ENCODE measurements around the gene EXOC6. TPM values are rescaled to one million over a fixed set of nuclear protein-coding genes. Genes with fewer than 3 reads are reported as not detected.
A peak's percentile ranks its signal among the peaks of the same experiment; 100 is the strongest.
"Not testable (repeated sequence)": the region's sequence is repeated elsewhere in the genome, so short reads cannot be mapped to it uniquely, and the experiment has no call there.

Gene EXOC6
- total and polyA plus RNA-seq, 2 donors: 10.6 to 17.4 TPM

DNA sequence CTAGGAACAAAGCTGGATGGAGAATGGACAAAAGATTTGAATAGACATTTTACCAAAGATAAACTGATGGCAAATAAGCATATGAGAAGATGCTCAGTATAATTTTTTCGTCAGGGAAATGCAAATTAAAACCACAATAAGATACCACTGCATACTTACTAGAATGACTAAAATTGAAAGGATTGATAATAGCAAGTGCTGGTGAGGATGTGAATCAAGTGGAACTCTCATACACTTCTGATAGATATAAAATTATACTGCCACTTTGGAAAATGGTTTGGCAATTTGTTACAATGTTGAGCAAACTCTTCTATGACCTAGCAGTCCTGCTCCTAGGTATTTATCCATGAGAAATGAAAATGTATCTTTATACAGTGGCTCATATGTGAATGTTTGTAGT is 83.3 kb downstream of the EXOC6 start:
- peaks cover 3 to 9% of the 10 kb centered on the region in 2 donors for H3K36me3 ChIP-seq (ENCODE audit: control insufficient read depth in 2 of 2, insufficient read depth in 2 of 2, low read length in 1 of 2)
- no peaks in the 10 kb centered on the region for H3K9me3 ChIP-seq (ENCODE audit: control insufficient read depth in 2 of 2, insufficient read depth in 1 of 2, low read length in 1 of 2)
- H3K27ac ChIP-seq (ENCODE audit: low read depth in 1 of 2, low read length in 1 of 2): no peak overlapping the region
- no peak for DNase-seq (ENCODE audit: low read depth in 6 of 9, low spot score in 9 of 9)
- H3K4me1 ChIP-seq (ENCODE audit: control insufficient read depth in 2 of 2, insufficient read depth in 2 of 2, low read length in 2 of 2): no peaks in the 10 kb centered on the region
- H3K4me3 ChIP-seq (ENCODE audit: low read length in 2 of 2): no peak overlapping the region
- no peaks in the 10 kb centered on the region for H3K27me3 ChIP-seq (ENCODE audit: control insufficient read depth in 2 of 2, insufficient read depth in 1 of 2, low read length in 1 of 2)
- 92% methylated on average over 1 of the region's 1 CpG for WGBS

DNA sequence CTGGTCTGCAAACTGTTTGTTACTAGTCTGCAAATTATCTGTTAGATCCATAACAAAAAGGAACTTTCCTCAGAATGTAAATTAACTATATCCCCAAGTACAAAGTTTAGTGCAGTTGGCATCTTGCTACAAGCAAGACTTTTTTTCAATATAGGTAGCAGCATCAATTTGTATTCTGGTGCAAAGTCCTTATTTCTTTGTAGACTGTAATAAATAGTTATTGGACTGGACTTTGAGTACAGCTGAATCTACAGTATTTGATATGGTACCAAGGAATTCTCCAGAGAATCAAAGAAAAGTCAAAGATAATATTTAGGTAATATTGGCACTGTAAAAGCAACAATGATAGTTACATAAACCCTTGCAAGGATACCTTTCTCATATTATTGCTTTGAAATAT is 89.6 kb downstream of the EXOC6 start:
- Histone ChIP-seq H3K4me3 (ENCODE audit: low read length in 2 of 2) (no peak overlapping the region), H3K27me3 (ENCODE audit: control insufficient read depth in 2 of 2, insufficient read depth in 1 of 2, low read length in 1 of 2) (no peaks in the 10 kb centered on the region), H3K36me3 (ENCODE audit: control insufficient read depth in 2 of 2, insufficient read depth in 2 of 2, low read length in 1 of 2) (peaks cover 0 to 3% of the 10 kb centered on the region in 2 donors), H3K4me1 (ENCODE audit: control insufficient read depth in 2 of 2, insufficient read depth in 2 of 2, low read length in 2 of 2) (no peaks in the 10 kb centered on the region), H3K9me3 (ENCODE audit: control insufficient read depth in 2 of 2, insufficient read depth in 1 of 2, low read length in 1 of 2) (no peaks in the 10 kb centered on the region), H3K27ac (ENCODE audit: low read depth in 1 of 2, low read length in 1 of 2) (no peak overlapping the region)
- no peak for DNase-seq (ENCODE audit: low read depth in 6 of 9, low spot score in 9 of 9)

- H3K4me1 ChIP-seq (ENCODE audit: control insufficient read depth in 2 of 2, insufficient read depth in 2 of 2, low read length in 2 of 2): no peaks in the 10 kb centered on the region
- WGBS: 92% methylated on average over 1 of the region's 1 CpG
- H3K4me3 ChIP-seq (ENCODE audit: low read length in 2 of 2): no peak overlapping the region
- no peak overlapping the region for H3K27ac ChIP-seq (ENCODE audit: low read depth in 1 of 2, low read length in 1 of 2)
- DNase-seq (ENCODE audit: low read depth in 6 of 9, low spot score in 9 of 9): no peak
- H3K9me3 ChIP-seq (ENCODE audit: control insufficient read depth in 2 of 2, insufficient read depth in 1 of 2, low read length in 1 of 2): no peaks in the 10 kb centered on the region
- no peaks in the 10 kb centered on the region for H3K27me3 ChIP-seq (ENCODE audit: control insufficient read depth in 2 of 2, insufficient read depth in 1 of 2, low read length in 1 of 2)
- H3K36me3 ChIP-seq (ENCODE audit: control insufficient read depth in 2 of 2, insufficient read depth in 2 of 2, low read length in 1 of 2): peaks cover 0 to 3% of the 10 kb centered on the region in 2 donors
Measured at GRCh38 chr10:92938841-92939240, 90.5 kb downstream of the EXOC6 start.

DNA sequence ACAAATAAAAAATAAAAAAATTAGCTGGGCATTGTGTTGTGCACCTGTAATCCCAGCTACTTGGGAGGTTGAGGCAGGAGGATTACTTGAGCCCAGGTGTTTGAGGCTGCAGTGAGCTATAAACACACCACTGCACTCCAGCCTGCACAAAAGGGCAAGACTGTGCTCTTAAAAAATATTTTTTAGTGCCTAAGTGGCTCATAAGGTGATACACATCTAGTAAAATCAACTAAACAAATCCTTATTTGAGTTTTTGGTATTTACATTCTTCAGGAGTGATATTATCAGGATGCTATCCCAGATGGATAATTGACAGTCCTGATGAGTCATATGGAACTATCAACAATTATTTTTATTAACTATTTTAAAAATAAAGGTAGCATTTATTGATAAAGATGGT is 93.9 kb downstream of the EXOC6 start:
- Histone ChIP-seq H3K36me3 (ENCODE audit: control insufficient read depth in 2 of 2, insufficient read depth in 2 of 2, low read length in 1 of 2) (peaks cover 3% of the 10 kb centered on the region in 2 donors), H3K4me1 (ENCODE audit: control insufficient read depth in 2 of 2, insufficient read depth in 2 of 2, low read length in 2 of 2) (no peaks in the 10 kb centered on the region), H3K27me3 (ENCODE audit: control insufficient read depth in 2 of 2, insufficient read depth in 1 of 2, low read length in 1 of 2) (no peaks in the 10 kb centered on the region), H3K27ac (ENCODE audit: low read depth in 1 of 2, low read length in 1 of 2) (no peak overlapping the region), H3K4me3 (ENCODE audit: low read length in 2 of 2) (no peak overlapping the region), H3K9me3 (ENCODE audit: control insufficient read depth in 2 of 2, insufficient read depth in 1 of 2, low read length in 1 of 2) (no peaks in the 10 kb centered on the region)
- DNase-seq (ENCODE audit: low read depth in 6 of 9, low spot score in 9 of 9): no peak

- Histone ChIP-seq H3K9me3 (ENCODE audit: control insufficient read depth in 2 of 2, insufficient read depth in 1 of 2, low read length in 1 of 2) (no peaks in the 10 kb centered on the region), H3K27me3 (ENCODE audit: control insufficient read depth in 2 of 2, insufficient read depth in 1 of 2, low read length in 1 of 2) (no peaks in the 10 kb centered on the region), H3K4me1 (ENCODE audit: control insufficient read depth in 2 of 2, insufficient read depth in 2 of 2, low read length in 2 of 2) (no peaks in the 10 kb centered on the region), H3K36me3 (ENCODE audit: control insufficient read depth in 2 of 2, insufficient read depth in 2 of 2, low read length in 1 of 2) (peaks cover 3 to 4% of the 10 kb centered on the region in 2 donors), H3K4me3 (ENCODE audit: low read length in 2 of 2) (no peak overlapping the region), H3K27ac (ENCODE audit: low read depth in 1 of 2, low read length in 1 of 2) (no peak overlapping the region)
- WGBS: 94% methylated on average over 3 of the region's 3 CpGs
- no peak for DNase-seq (ENCODE audit: low read depth in 6 of 9, low spot score in 9 of 9)
Measured at GRCh38 chr10:92946491-92946890, 98.2 kb downstream of the EXOC6 start.

DNA sequence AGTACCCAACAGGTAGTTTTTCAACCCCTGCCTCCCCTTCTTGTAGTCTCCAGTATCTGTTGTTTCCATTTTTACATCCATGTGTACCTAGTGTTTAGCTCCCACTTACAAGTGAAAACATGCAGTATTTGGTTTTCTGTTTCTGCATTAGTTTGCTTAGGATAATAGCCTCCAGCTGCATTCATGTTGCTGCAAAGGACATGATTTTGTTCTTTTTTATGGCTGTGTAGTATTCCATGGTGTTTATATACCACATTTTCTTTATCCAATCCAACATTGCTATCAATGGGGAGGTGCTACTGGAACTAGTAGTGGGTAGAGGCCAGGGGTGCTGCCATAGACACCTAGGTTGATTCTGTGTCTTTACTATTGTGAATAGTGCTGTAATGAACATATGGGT is 104.3 kb downstream of the EXOC6 start:
- not testable (repeated sequence) for H3K27ac ChIP-seq (ENCODE audit: low read depth in 1 of 2, low read length in 1 of 2); H3K4me1 ChIP-seq (ENCODE audit: control insufficient read depth in 2 of 2, insufficient read depth in 2 of 2, low read length in 2 of 2); H3K9me3 ChIP-seq (ENCODE audit: control insufficient read depth in 2 of 2, insufficient read depth in 1 of 2, low read length in 1 of 2); H3K4me3 ChIP-seq (ENCODE audit: low read length in 2 of 2); DNase-seq (ENCODE audit: low read depth in 6 of 9, low spot score in 9 of 9); H3K27me3 ChIP-seq (ENCODE audit: control insufficient read depth in 2 of 2, insufficient read depth in 1 of 2, low read length in 1 of 2)
- H3K36me3 ChIP-seq (ENCODE audit: control insufficient read depth in 2 of 2, insufficient read depth in 2 of 2, low read length in 1 of 2): peaks cover 7 to 10% of the 10 kb centered on the region in 2 donors

DNA sequence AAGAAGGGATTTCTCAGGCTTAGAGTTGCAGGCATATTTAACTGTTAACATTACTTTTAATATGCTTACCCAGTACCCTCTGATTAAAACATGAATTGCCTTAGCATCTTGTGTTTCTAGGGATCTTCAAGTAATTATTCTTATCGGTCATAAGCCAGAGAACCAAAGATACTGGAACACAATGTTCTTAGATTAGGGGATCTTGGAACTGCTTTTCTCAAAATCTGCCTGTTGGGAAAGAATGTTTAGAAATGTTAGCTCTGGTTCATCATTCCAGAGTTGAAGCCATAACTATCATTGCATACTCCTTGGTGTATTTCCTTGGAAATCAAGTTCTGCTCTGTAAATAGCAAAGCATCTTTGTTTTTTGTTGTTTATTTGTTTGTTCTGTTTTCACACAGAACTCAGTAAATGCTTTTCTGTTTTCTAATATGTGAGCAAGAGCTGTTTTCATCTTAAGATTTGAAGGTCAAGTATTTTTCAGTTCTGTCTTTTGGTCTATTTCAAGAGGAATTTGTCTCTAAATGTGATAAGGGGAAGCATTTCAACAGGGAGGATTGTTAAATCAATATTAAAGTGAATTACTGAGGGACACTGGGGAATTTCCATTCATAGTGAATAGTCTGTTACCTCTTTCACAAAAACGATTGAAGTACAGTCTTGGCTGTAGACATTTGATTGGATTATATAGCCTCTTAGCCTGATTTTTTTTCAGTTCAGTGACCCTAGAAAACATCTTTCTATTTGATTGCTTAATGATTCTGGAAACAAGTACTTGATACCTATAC is 109.1 kb downstream of the EXOC6 start:
- WGBS: 94% methylated on average over 2 of the region's 2 CpGs
- H3K4me1 ChIP-seq (ENCODE audit: control insufficient read depth in 2 of 2, insufficient read depth in 2 of 2, low read length in 2 of 2): no peaks in the 10 kb centered on the region
- no peaks in the 10 kb centered on the region for H3K27me3 ChIP-seq (ENCODE audit: control insufficient read depth in 2 of 2, insufficient read depth in 1 of 2, low read length in 1 of 2)
- H3K36me3 ChIP-seq (ENCODE audit: control insufficient read depth in 2 of 2, insufficient read depth in 2 of 2, low read length in 1 of 2): peaks cover 2 to 6% of the 10 kb centered on the region in 2 donors
- no peak for DNase-seq (ENCODE audit: low read depth in 6 of 9, low spot score in 9 of 9)
- H3K4me3 ChIP-seq (ENCODE audit: low read length in 2 of 2): no peak overlapping the region
- no peak overlapping the region for H3K27ac ChIP-seq (ENCODE audit: low read depth in 1 of 2, low read length in 1 of 2)
- H3K9me3 ChIP-seq (ENCODE audit: control insufficient read depth in 2 of 2, insufficient read depth in 1 of 2, low read length in 1 of 2): no peaks in the 10 kb centered on the region

GRCh38 chr10:92961638-92962037 is 113.3 kb downstream of the EXOC6 start:
- no peaks in the 10 kb centered on the region for H3K9me3 ChIP-seq (ENCODE audit: control insufficient read depth in 2 of 2, insufficient read depth in 1 of 2, low read length in 1 of 2)
- no peak overlapping the region for H3K27ac ChIP-seq (ENCODE audit: low read depth in 1 of 2, low read length in 1 of 2)
- H3K36me3 ChIP-seq (ENCODE audit: control insufficient read depth in 2 of 2, insufficient read depth in 2 of 2, low read length in 1 of 2): no peaks in the 10 kb centered on the region
- no peak overlapping the region for H3K4me3 ChIP-seq (ENCODE audit: low read length in 2 of 2)
- no peak for DNase-seq (ENCODE audit: low read depth in 6 of 9, low spot score in 9 of 9)
- H3K27me3 ChIP-seq (ENCODE audit: control insufficient read depth in 2 of 2, insufficient read depth in 1 of 2, low read length in 1 of 2): no peaks in the 10 kb centered on the region
- no peaks in the 10 kb centered on the region for H3K4me1 ChIP-seq (ENCODE audit: control insufficient read depth in 2 of 2, insufficient read depth in 2 of 2, low read length in 2 of 2)
- WGBS: over 99% methylated on average over 2 of the region's 2 CpGs

DNA sequence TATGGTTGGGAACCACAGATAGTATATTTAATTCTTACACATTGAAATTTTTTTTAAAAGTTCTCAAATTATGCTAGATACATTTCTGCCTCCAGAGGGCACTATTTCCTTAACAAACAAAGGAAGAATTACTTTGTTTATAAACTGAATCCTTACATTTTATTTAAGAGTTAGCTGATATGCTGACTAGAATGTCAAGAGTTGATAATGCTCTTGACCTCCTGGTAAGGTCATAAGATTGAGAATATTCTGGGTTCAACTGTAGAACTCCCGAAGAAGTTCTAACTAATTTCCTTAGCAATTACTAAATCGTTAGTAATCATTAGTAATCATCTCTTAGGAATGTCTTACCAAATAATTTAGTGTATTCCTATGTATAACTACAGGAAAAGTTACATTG is 117.0 kb downstream of the EXOC6 start:
- H3K27ac ChIP-seq (ENCODE audit: low read depth in 1 of 2, low read length in 1 of 2): no peak overlapping the region
- H3K36me3 ChIP-seq (ENCODE audit: control insufficient read depth in 2 of 2, insufficient read depth in 2 of 2, low read length in 1 of 2): no peaks in the 10 kb centered on the region
- peak in 8 of 9 donors; percentile 8 to 58 (median 30) for DNase-seq (ENCODE audit: low read depth in 6 of 9, low spot score in 9 of 9)
- H3K27me3 ChIP-seq (ENCODE audit: control insufficient read depth in 2 of 2, insufficient read depth in 1 of 2, low read length in 1 of 2): no peaks in the 10 kb centered on the region
- no peaks in the 10 kb centered on the region for H3K4me1 ChIP-seq (ENCODE audit: control insufficient read depth in 2 of 2, insufficient read depth in 2 of 2, low read length in 2 of 2)
- no peaks in the 10 kb centered on the region for H3K9me3 ChIP-seq (ENCODE audit: control insufficient read depth in 2 of 2, insufficient read depth in 1 of 2, low read length in 1 of 2)
- no peak overlapping the region for H3K4me3 ChIP-seq (ENCODE audit: low read length in 2 of 2)
- 91% methylated on average over 2 of the region's 2 CpGs for WGBS

All from thymus (tissue), 11 donors.